Inflammatory macrophage treated with lipopolysaccharide for 1 hour (primary cell): ENCODE results near the gene LYRM2.

Experiments used
- DNase-seq, 2 donors: peaks; one replicate each; pipeline ENCODE4 v3.0.0-alpha.2; 2020 to 2022

LYRM2 gene

DNA sequence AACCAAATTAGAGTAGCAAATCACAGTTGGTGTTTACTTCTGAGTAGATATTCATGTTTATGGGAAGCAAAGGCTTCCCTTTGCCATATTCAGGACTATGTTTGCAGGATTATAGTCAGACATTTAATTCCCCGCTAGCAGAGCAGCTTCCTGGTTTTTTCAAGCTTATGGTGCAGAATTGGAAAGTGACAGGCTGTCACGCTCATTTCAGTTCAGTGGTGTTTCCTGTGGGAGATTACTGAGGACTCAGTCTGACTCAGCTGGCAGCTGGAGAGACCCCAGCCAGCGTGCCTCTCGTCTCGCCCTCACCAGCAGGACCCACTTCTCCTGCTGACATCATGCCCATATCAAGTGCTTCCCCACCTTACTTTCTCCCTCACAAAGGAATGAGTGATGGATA lies 85.1 kb downstream of the LYRM2 start:
- DNase-seq: no peak

DNA sequence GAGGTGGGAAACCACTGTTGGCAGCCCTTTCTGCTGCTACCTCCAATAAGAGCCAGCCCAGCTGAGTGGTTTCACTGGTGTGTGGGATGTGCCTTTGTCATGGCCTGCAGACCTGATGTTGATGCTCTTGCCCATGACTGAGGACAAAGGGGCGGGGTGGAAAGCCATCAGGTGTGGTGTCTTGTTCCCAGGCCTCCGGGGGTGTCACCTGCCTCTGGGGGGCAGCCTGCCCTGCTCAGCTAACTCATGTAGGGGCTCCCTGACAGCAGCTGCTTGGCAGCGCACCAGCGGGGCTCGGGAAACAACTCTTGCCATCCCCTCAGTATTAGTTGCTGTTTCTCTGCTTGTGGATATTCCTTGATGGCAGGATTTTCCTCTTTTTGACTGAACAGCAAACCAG lies 91.3 kb downstream of the LYRM2 start:
- no peak for DNase-seq

DNA sequence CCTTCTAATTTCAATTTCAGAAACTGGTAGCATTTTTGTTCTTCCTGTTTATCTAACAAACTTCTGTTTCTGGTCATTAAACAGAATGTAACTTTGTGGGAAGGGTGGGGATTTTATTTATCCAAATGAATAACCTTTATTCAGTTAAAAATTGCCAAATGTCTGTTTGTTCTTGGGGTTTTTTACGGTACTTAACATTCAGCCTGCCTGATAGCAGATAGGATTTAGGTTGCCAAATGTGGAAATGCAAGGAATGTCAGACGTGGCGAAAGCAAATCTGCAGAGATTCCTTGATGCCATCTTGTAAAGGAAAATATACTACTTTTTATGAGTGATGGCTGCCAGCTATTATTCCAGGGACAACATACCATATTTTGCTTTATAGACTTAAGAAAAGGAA lies 95.7 kb downstream of the LYRM2 start:
- no peak for DNase-seq

DNA sequence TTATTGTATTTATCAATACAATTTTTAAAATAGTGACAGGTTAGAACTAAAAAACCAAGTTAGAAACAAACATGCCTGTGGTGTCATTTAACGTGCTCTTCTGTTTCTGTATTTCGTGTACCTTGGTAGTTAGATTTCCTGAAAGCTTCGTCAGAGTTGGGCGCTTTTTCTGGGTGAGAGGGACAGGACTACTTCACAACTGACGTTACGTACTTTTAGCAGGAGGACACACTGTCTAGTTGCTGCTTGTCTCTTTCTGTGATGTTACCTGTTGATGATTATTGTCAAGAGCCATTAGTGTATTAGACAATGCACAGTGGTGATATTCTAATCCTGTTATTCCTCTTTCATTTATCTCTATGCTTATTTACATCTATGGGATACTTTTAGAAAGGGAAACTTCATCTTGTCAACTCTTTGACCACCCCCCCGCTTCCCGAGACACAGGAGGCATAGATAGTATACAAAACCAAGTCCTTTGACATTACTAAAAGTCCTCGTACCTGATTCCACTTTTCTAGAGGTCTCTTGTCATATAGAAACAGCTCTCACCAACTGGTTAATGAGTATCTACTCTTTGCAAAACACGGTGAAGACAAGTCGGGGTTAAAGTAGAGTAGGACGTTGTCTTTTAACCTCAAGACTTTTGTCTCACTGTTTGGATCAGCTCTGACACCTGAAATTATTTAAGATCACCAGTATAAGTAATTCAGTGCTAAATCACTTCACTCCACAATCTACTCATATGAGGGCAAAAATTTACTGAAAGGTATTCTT lies 96.3 kb downstream of the LYRM2 start:
- no peak for DNase-seq

DNA sequence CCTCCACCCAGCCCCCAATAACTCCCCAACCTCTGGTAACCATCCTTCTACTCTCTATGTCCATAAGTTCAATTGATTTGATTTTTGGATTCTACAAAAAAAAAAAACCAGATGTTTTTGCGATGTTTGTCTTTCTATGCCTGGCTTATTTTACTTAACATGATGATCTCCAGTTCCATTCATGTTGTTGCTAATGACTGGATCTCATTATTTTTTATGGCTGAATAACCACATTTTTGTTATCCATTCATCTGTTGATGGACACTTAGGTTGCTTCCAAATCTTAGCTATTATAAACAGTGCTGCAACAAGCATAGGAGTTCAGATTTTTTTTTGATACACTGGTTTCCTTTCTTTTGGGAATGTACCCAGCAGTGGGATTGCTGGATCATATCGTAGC lies 98.8 kb downstream of the LYRM2 start:
- DNase-seq: no peak

DNA sequence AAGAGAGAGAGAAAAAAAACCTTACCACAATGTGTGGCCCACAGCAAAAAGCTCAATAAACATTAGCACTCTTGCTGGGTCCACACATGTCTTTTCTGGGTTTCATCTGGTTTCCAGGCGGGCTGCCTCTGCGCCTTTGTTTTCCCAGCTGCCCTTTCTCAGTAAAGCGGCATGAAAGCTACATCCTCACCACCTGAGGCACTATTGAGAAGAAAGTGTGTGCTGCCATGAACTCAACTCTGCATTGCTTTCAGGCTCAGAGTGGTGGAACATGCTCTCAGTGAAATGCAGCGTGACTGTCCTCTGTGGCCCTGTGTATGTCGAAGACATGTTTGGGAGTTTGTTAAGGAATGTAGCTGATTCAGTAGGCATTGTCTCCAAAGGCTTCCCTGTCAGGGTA lies 102.3 kb downstream of the LYRM2 start:
- DNase-seq: no peak

DNA sequence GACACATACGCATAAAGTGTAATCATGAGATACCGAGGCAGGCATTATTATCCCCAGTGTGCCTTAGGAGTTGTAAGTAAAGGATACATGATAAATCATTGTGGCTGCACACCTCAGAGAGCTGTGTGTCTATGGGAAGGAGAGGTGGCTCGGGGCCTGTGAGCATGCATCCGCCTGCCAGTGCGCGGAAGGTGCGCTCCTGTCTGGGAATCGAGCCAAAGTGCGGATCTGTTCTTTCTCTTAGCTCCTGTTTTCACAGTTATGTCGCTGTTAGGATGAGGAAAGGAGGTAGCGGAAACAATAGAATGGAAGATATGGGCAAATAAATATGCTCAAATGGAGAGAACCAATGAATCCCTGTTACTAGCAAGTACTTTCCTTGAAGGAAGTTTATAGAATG lies 107.6 kb downstream of the LYRM2 start:
- no peak for DNase-seq

DNA sequence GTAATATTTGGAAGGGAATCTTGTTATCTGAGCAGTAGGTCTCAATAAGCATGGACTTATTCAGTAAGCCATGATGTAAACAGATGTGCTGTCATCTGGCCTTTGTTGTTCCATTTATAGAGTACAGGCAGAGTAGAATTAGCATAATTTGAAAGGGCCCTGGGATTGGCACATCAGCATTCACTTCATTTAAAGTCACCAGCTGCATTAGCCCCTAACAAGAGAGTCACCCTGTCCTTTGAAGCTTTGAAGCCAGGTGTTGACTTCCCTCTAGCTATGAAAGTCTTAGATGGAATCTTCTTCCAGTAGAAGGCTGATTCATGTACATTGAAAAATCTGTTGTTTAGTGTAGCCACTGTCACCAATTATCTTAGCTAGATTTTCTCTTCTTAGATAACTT lies 109.7 kb downstream of the LYRM2 start:
- DNase-seq: no peak

DNA sequence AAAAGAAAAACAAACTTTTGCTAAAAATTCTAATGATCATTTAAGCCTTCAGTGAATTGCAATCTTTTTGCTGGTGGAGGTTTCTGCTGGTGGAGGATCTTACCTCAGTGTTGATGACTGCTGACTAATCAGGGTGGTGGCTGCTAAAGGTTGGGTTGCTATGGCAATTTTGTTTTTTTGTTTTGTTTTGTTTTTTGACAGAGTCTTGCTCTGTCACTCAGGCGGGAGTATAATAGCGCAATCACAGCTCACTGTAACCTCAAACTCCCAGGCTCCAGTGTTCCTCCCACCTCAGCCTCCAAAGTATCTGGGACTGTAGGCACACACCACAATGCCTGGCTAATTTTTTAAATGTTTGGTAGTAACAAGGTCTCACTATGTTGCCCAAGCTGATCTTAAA lies 110.9 kb downstream of the LYRM2 start:
- peak; percentile 3 to 8 for DNase-seq

DNA sequence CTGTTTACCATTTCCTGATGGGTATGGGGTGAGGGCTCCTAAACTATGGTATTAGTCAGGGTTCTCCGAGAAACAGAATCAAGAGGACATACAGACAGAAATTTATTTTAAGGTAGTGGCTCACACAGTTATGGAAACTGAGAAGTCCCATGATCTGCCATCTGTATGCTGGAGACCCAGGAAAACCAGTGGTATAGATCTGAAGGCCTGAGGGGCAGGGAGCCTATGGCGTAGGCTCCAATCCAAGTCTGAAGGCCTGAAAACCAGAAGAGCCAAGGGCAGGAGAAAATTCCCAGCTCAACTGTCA lies 112.0 kb downstream of the LYRM2 start:
- no peak for DNase-seq

DNA sequence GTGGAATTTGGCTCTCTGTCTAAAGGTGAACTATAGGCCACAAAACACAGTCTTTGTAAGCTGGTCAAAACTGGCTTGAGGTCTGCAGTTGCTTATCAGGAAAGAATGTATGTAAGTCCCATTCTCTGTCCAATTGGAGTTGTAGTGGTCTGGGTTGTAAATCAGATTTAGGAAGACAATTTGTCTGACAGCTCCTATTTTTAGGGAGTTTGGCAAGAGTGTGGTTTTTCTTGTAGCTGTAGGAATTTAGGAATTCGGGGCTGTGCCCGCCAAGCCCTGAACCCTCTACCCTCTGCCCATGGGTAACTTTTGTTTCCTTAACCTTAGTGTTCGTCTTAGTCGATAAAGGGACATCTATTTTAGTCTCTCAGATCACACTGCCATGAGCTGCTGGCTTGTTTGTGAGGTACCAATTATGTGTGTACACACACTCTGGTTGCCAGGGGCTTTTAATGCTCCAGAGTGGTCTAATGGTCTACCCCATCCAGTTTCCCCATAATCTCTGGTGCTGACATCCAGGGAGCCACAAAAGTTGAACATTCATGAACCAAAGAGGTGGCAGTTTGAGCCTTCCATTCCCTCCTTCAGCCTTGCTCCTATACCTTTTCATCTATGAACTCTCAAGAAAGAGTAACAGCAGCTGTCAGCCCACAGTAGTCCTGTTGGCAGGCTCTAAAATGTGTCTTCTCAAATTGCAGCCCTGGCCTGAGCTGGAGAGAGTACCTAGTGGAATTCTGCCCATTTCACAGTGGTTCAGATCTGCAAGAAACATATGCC lies 112.6 kb downstream of the LYRM2 start:
- DNase-seq: no peak

DNA sequence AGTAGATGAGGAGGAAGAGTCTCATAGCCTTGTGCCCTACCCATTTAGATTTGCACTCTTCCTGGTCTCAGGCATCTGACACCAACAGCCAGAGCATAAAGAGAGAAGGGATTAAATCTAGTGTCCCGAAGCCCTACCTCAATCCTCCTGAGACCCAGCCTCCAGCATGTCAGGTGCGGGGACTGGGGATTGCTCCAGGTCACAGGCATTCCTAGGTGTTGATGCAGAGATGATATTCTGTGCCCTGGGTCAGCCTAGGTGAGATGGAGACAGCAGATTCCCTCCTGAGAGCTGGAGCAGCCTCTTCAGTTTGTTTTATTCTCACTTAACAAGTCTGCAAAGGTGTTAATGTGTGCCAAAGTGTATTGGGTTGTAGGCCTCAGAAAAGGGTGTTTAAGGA lies 115.8 kb downstream of the LYRM2 start:
- no peak for DNase-seq

DNA sequence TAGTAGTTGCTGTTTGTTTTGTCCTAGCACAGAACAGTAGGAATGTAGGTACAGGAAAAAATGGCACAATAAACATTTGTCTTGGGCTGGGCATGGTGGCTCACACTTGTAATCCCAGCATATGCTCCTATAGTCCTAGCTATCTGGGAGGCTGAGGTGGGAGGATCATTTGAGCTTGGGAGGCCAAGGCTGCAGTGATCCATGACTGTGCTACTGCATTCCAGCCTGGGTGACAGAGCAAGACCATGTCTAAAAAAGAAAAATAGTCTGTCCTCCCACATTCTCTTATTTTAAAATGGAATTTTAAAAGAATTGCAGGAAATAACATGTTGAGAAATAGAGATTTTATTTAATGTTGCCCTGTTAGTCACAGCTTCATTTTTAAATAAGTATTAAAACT lies 117.8 kb downstream of the LYRM2 start:
- DNase-seq: no peak

DNA sequence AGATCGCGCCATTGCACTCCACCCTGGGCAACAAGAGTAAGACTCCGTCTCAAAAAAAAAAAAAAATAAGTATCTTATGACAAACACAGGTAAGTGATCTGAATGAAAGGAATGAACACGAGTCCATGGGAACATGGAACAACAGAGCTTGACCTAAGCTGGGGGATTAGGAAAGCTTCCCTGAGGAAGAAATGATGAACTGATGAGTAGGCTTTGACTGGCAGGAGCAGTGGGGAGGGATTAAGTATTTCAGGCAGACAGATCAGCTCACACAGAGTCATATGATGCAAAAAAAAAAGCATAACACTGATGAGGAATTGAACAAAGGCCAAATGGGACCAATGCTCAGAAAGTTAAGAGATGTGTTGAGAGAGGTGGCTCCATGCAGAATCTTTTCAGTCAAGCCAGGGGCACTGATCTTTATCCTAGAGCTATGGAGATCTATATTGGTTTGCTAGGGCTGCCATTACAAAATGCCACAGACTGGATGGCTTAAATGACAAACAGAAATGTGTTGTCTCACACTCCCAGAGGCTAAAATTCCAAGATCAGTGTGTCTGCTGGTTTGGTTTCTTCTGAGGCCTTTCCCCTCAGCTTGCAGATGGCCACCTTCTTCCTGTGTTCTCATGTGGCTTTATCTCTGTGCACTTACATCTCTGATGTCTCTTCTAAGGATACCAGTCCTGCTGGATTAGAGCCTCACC lies 120.0 kb downstream of the LYRM2 start:
- DNase-seq: no peak
